ENCODE data around the gene PRR20G.

The PRR20G gene

DNA sequence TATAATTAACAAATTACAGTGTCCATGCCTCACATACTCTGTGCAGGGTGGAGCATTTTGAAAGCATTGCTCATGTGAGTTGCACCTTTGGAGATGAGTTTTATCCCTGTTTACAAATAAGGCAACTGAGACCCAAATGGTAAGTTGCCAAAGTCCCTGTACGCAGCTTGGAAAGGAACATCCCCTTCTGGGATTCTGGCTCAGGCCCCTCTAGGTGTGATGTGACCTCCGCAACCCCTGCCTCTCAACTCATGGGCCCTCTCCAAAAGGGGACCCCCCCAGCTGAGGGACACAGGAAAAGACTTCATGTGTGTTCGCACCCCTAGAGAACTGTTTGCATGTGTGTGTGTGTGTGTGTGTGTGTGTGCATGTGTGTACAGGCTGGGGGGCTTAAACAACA is 25.3 kb downstream of the PRR20G start:
- DNase-seq = no peak

DNA sequence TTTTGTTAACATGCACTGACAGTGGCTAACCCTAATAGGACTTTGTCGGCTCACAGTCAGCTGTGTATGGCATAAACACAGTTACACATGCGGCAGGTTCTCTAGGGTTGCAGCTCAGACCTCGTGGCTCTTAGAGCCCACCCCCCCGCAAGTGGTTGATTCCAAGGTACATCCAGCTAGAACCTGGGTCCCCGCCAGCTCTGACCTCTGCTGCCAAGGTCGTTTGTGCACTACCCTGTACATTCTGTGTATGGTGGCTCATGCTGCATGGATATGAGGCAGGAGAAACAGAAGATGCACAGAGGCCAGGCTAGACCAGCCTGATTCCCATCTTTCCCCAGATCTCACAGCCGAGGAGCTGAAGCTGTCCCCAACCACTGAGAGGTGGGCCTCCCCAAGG is 25.9 kb downstream of the PRR20G start:
- DNase-seq = no peak

DNA sequence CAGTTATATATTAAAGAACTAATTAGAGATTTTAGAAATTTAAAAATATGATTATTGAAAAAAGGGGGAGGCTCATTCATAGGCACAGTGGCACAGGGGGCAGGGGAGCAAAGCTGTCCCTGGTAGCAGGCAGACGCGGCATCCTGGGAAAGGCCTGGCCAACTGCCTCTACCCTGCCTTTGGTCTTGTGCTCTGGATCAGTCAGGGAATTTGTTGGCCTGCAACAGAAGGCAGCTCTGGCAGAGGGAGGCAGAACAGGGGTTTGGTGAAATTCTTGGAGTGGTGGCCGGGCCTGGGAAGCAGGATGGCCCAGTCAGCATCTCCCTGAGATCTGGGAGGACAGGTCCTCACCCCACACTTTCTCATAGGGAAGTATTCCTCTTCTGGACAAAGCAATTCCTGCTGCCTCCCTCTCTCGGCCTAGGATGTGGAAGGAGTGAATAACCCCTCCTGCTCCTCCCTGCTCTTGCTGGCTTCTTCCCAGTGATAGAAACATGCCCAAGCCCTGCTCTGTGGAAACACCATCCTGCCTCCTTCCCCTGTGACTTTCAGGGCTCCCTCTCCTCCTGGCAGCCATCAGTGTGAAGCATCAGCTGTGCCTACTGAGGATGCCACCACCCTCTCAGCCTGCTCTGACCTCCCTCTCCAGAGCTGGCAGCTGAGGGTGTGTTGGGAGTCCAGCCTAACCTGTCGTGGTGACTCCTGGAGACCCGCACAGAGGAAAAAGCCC is 26.9 kb downstream of the PRR20G start:
- DNase-seq = no peak

DNA sequence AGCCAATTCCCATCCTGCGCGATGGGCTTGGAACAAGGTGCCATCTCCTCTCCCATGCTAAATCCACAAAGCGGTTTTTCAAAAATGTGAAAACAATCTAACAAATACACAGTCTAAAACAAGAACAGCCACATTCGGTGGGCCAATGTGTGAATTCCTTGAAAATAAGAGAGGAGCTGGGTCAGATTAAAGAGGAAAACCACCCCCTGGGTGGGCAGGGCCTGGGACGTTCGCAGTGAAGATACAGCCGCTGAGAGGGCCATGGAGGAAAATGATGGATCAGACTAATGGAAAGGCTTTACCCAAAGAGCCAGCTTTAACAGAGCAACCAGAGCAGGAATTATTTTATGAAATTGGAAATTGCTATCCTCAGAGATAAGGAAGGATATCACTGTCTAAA is 27.4 kb downstream of the PRR20G start:
- no peak for DNase-seq

DNA sequence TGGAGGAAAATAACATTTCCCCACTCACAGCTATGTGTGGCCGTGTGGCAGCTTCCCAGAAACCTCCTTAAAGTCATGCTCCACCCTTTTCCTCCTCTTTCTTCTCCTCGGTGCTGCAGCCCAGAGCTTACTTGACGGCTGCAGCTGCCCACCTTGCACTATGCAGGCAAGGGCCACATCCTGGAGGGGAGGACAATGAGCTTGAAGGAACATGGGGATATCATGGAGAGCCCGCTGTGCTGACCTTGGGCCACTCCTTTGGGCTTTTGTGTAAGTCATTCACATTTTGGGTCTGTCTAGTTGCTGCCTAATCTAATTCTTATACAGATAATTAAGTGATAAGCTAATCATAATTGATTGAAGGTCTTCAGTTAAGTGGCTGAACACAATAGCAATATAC is 28.0 kb downstream of the PRR20G start:
- DNase-seq = no peak

DNA sequence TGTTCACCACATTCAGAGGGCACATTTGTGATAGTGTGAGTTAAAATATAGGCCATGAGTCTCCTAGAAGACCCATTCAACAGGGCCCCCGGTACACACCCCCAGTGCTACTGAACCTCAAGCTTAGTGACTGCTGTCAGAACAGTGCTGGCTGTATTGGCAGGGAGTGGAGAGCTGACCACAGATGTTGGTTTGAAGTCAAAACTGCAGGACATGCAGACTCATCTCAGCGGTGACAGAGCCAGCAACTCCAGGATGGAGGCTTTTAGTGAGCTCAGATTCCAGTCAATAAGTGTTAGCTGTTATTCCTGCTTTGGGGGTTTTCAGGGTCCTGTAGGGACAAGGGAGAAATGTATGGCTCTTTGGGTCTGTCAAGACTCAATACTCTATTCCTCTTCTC is 29.1 kb downstream of the PRR20G start:
- DNase-seq = no peak

DNA sequence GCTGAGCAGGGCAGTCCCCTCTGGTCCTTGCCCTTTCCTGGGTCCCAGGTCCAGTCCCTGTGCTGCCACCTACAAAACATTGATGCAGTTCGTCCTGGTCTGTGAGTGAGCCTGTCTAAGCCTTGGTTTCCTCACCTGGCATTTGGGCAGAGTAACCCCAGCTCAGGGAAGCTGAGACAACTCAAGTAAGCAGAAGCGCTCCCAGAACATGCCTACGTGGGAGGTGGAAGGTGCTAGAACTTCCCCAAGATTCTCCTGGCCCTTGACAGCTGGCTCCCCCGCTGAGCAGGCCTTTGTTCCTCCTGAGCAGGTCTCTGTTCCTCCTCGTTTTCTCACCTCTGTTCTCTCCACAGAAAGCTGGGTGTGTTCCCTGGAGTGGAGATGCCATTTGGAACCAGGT is 30.5 kb downstream of the PRR20G start:
- no peak for DNase-seq

DNA sequence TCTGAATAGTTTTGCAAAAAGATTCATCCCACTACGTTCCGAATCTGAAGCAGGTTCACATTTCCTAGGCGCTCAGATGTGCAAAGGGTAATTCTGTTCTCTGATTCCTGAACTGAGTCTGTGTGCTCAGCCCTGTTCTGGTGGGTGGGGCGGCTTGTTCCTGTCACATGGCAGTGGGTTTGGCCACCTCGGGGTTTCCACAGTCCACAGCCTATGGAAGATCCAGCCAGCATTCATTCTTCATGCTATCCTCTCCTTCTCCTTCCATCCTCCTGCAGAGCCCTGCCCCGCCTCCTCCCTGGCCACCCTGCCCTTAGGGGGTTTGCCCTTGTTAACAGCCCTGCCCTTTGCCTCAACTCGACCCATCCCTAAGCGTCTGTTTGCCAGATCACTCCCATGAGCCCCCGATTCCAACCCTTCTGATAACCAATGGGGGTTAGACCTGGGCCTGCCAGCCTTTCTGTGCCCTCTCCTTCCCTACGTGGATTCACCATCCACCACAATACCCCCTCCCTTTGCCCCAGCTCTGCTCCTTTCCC is 31.0 kb downstream of the PRR20G start:
- no peak for DNase-seq

DNA sequence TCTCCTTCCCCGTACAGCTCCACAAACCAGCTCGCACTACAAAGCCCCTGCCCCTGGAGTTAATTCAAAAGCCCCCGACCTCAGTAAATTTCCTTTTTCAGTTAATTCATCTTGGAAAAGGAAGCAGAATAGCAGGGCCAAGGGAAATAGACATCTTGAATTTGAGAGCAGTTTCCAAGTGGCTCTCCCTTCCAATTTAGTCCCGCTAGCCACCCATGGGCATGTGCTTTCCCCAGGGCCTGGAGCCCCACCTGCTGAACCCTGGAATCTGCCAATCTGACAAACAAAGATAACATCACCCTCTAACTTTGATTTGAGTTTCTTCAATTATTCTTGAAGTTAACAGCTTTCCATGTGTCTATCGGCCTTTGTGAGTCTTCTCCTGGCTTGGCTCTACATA is 31.7 kb downstream of the PRR20G start:
- DNase-seq = no peak

DNA sequence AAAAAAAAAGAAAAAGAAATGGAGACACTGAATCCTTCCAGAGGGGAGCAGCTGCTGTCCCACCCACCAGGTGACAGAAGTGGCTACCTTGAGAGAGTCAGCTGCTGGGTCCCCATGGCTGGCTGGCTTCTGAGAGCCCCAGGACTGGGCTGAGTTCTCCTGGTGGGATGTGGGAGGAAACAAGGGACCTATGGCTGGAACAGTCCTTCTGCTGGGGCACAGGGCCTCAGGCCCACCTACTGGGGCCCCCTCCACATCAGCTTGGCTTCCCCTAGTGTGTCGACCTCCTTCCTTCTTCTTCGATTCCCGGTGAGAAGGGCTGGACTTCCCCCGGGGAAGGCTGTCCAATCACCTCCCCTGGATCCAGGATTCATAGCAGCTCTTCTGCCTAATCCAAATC is 32.3 kb downstream of the PRR20G start:
- DNase-seq = no peak

DNA sequence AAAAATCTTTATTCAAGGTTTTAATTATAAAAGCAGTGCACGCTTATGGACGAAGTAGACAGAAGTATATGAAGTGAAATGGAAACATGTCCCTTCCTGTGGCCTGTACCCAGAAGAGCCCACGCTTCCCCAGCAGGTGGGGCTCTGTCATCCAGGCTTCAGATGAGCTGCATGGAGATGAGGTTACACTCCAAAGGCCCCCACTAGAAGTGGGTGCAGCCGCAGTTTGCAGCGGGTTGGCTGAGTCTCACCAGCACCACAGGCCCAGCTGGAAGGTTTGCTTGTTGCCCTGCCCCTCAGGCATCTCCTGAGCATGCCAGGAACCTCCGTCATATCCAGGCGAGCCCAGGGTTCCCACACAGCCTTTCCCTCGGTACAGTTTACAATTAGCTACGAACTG is 33.1 kb downstream of the PRR20G start:
- DNase-seq = no peak

DNA sequence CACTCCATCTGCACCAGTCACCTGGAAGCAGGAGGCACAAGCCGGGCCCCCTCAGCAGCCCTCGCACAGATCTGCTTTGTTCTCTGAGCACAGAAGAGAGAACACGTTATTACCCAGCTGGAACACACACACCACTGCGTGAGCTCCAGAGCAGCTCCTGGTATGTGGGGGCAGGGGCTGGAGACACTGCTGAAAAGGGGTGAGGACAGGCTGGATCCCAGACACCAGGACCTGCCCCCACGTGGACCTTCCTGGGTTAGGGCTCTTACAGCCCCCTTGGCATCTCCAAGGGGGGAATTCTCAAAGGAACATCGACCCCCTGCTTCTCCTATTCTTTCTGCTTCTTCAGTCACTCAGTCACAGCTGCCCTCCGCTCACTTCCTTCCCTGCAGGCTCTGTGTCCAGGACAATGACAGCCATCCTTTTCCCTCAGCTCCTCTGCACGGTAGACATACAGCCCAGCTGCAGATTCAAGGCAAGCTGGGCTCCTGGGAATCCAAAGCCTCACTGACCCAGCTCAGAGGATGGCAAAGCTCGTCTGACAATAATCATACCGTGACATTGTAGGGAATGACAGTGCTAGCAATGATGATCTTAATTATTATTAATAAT is 33.7 kb downstream of the PRR20G start:
- no peak for DNase-seq

DNA sequence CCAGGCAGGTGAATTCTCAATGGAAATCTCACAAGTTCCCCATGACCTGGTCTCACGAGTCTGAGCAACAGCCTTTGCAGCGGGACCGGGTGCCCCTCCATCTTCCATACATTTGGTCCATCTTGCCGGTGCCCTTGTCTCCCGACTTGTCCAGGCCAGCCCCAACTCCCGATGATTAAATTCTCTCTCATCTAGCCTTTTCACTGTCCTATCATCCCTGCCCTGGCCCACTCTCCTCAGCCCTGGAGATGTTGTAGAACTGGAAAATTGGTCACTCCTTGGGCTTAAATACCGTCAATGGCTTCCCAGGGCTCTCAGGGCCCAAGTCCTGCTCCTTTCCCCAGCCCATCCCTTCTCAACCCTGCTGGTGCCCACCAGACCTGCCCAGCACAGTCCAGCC is 34.4 kb downstream of the PRR20G start:
- DNase-seq = no peak

DNA sequence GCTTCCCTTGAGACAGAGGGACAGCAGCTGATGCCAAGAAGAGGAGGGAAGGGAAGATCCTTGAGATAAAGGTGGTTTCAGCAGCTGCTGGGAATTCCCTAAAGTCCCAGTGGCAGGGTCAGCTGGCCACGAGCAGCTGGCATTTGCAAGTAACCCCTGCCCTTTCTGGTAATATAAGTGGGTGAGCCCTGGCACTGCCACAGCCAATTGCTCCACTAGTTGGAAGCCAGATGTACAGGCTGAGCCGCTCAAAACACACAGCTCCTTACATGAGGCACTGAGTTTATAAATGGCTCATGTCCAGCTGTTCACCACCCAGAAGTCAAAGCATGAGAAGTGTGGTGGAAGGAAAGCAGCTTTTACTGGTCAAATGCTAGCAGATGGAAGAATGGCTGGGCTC is 35.4 kb downstream of the PRR20G start:
- no peak for DNase-seq

DNA sequence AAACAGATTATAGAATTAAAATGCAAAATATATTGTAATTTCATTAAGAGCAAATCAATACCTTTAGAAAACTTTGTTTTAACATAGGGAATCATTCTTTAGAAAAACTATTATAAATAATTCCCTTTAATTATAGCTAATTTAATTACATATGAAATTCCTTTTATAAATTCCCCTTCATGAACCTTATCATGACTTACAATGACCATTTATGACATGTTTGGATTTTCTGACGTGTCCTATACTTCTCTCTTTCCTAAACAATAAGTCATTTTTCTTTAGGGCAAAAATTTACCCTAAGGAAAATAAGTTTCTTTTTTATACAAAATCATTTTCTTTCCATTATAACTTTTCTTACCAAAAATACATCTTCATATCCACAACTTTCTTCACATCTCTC is 37.8 kb downstream of the PRR20G start:
- DNase-seq = no peak

DNA sequence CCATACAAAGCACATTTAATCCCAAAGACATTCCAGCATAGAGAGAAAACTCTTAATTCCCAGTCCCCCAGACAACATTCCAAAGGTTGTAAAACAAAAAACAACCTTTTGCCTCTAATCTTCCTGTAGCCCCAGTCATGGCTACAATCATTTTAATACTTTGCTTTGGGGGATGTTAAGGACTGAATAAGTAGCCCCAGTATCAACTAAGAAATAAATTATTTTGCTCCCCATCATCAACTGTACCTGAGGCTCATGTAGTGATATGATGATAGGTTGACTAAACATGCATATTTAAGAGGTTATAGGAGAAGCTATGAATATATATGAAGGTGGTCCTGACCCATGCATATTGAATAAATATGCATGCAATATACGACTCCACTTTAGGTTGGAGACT is 40.6 kb downstream of the PRR20G start:
- DNase-seq = no peak

DNA sequence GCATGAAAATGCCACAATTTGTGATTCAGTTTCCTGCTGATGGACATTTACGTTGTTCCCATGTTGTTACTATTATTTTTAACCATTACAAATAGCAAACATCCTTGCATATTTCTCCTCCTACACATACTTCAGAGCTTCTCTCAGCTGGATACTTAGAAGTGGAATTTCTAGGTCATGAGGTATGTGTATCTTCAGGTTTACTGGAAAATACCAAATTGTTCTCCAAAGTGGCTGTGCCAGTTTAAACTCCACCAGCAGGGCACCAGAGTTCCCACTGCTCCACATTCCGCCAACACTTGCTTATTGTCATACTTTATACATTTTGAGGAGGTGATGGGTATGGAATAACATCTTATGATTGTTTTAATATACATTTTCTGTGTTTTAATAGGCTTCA is 49.2 kb downstream of the PRR20G start:
- no peak for DNase-seq

DNA sequence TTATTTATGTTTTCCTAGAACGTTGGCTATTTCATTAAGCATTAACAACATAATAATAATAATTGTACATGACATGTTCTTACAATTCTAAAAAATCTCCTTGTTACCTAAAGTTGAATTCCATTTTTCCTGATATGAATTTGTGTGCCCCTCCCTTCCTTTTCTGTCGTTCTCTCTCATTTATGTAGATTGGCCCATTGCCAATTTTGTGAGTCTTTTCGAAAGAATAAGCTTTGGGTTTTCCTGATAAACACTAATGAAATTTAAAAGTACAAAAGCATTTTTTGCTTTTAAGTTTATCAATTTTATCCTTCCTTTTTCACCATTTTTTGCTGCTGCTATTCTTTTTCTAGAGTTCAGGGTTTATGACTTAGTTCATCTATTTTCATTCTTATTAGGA is 50.0 kb downstream of the PRR20G start:
- DNase-seq = no peak

DNA sequence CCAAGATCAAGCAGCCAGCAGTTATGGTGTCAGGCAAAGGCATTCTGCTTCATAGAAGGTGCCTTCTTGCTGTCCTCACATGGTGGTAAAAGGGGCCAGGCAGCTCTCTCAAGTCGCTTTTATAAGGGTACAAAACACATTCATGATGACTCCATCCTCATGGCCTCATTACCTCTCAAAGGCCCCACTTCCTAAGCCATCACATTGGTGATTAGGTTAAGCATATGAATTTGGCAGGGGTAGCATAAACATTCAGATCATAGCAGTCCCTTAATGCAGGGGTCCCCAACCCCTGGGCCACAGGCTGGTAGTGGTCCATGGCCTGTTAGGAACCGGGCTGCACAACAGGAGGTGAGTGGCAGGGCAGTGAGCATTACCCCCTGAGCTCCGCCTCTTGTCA is 52.1 kb downstream of the PRR20G start:
- no peak for DNase-seq

DNA sequence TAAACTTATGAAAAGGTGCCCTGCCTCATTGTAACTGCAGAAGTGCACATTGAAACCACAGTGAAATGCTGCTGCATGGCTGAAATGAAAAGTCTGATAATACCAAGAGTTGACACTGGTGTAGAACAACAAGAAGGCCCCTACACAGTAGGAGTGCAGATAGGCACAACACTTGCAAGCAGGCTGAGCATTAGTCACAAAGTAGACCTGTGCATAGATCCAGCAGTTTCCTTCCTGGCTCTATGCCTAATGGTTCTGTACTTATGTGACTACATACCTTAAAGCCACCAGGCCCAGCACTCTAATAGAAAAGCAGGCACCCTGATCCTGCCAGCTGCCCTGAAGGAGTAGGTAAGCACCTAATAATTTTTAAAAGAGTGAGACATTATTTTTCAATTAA is 53.1 kb downstream of the PRR20G start:
- DNase-seq = no peak

Measured in activated gamma-delta T cell treated with Interleukin-2 at 50 U/mL for 16 hours (primary cell).